IMR-90 (cell line): Measurements from ENCODE around the gene ZFP42. TPM values are rescaled to one million over a fixed set of nuclear protein-coding genes. Genes with fewer than 3 reads are reported as not detected.

ENCODE experiments used
- ATAC-seq: fragments of 200-7000 bp; cut with Tn5 transposase; 2 replicates; pipeline ENCODE4 v1.9.1; 2020; ENCODE audit warnings: low read depth, mild to moderate bottlenecking, moderate library complexity
- BruUV-seq: library from RNA; stranded (reverse); fragments of 400-500 nt; replicated peaks from 2 replicates; lab custom pipeline; 2021; lab: Mats Ljungman, UMichigan
- CTCF ChIA-PET: fragments of 300-600 bp; formaldehyde crosslinking; extraction: SDS; loops from one replicate; lab custom pipeline; 2021; ENCODE audit warnings: antibody characterized with exemption; lab: Yijun Ruan, JAX
- POLR2A ChIA-PET: fragments of 300-600 bp; sonication (Branson Sonifier 250); formaldehyde crosslinking; loops from one replicate; lab custom pipeline; 2022; ENCODE audit warnings: antibody characterized with exemption; ENCODE audit not compliant: unreplicated experiment; lab: Charles Lee
- DNase-seq: peaks from one replicate; pipeline ENCODE4 v3.0.0; 2013
- H2AFZ ChIP-seq: replicated peaks from 2 replicates; pipeline ENCODE3; 2013; ENCODE audit warnings: low read length, mild to moderate bottlenecking; ENCODE audit not compliant: poor library complexity
- H2AK5ac ChIP-seq: 2 replicates; pipeline ENCODE4 v1.6.1; 2013; ENCODE audit warnings: low read depth, low read length, inconsistent platforms
- H2AK9ac ChIP-seq: replicated peaks from 2 replicates; pipeline ENCODE3; 2013; ENCODE audit warnings: mild to moderate bottlenecking, low read depth, low read length, moderate library complexity; ENCODE audit not compliant: poor library complexity
- H2BK120ac ChIP-seq: 2 replicates; pipeline ENCODE4 v1.6.1; 2013; ENCODE audit warnings: low read depth, low read length, inconsistent platforms
- H2BK15ac ChIP-seq: 3 replicates; pipeline ENCODE4 v1.6.1; 2013; ENCODE audit warnings: low read depth, low read length, inconsistent platforms
- H2BK20ac ChIP-seq: 2 replicates; pipeline ENCODE4 v1.6.1; 2013; ENCODE audit warnings: low read depth, mild to moderate bottlenecking, inconsistent platforms, low read length, moderate library complexity
- H2BK5ac ChIP-seq: 2 replicates; pipeline ENCODE4 v1.6.1; 2013; ENCODE audit warnings: mild to moderate bottlenecking, low read depth, low read length, inconsistent platforms; ENCODE audit not compliant: poor library complexity, severe bottlenecking
- H3K14ac ChIP-seq: replicated peaks from 2 replicates; pipeline ENCODE4 v1.6.1; 2013; ENCODE audit warnings: low read depth, low read length, inconsistent platforms
- H3K18ac ChIP-seq: 2 replicates; pipeline ENCODE4 v1.6.1; 2013; ENCODE audit warnings: low read depth, low read length, control low read depth
- H3K23ac ChIP-seq: 2 replicates; pipeline ENCODE4 v1.6.1; 2013; ENCODE audit warnings: low read depth, low read length, inconsistent platforms
- H3K27ac ChIP-seq: 2 replicates; pipeline ENCODE4 v1.5.1; 2013; ENCODE audit warnings: mild to moderate bottlenecking, control low read depth, low read length; ENCODE audit not compliant: insufficient read depth
- H3K27me3 ChIP-seq: 2 replicates; pipeline ENCODE4 v1.6.1; 2013; ENCODE audit warnings: low read length; ENCODE audit not compliant: control insufficient read depth, insufficient read depth
- H3K36me3 ChIP-seq: 2 replicates; pipeline ENCODE4 v1.6.1; 2013; ENCODE audit warnings: low read length, mixed read lengths; ENCODE audit not compliant: control insufficient read depth, insufficient read depth
- H3K4ac ChIP-seq: 2 replicates; pipeline ENCODE4 v1.6.1; 2013; ENCODE audit warnings: low read depth, low read length, inconsistent platforms
- H3K4me1 ChIP-seq: 2 replicates; pipeline ENCODE4 v1.6.1; 2013; ENCODE audit warnings: low read length, mixed read lengths; ENCODE audit not compliant: control insufficient read depth, insufficient read depth
- H3K4me2 ChIP-seq: 2 replicates; pipeline ENCODE4 v1.6.1; 2013; ENCODE audit warnings: low read depth, mild to moderate bottlenecking, control low read depth, low read length, moderate library complexity
- H3K4me3 ChIP-seq: 2 replicates; pipeline ENCODE4 v1.5.1; 2013; ENCODE audit warnings: low read depth, mild to moderate bottlenecking, control low read depth, low read length, moderate library complexity; ENCODE audit not compliant: insufficient read depth
- H3K56ac ChIP-seq: 2 replicates; pipeline ENCODE4 v1.6.1; 2013; ENCODE audit warnings: low read length, inconsistent platforms; ENCODE audit not compliant: insufficient read depth; ENCODE audit errors: extremely low read depth
- H3K79me1 ChIP-seq, 2 experiments: 2 replicates each; pipeline ENCODE4 v1.6.1; 2013; ENCODE audit warnings: low read length in 2 of 2, inconsistent platforms in 1 of 2, low read depth in 1 of 2
- H3K9ac ChIP-seq: 2 replicates; pipeline ENCODE4 v1.6.1; 2013; ENCODE audit warnings: low read depth, low read length, control low read depth
- H3K9me1 ChIP-seq: 2 replicates; pipeline ENCODE4 v1.6.1; 2013; ENCODE audit warnings: low read length, inconsistent platforms; ENCODE audit not compliant: insufficient read depth
- H3K9me3 ChIP-seq: 2 replicates; pipeline ENCODE4 v1.6.1; 2013; ENCODE audit warnings: low read length; ENCODE audit not compliant: control insufficient read depth, insufficient read depth
- H4K20me1 ChIP-seq: 2 replicates; pipeline ENCODE4 v1.6.1; 2013; ENCODE audit warnings: low read length, inconsistent platforms; ENCODE audit not compliant: insufficient read depth
- H4K5ac ChIP-seq: 2 replicates; pipeline ENCODE4 v1.6.1; 2013; ENCODE audit warnings: mild to moderate bottlenecking, low read depth, low read length, control low read depth
- H4K8ac ChIP-seq, 2 experiments: 2 replicates each; pipeline ENCODE4 v1.6.1; 2013; ENCODE audit warnings: low read depth in 2 of 2, low read length in 2 of 2, control low read depth in 1 of 2, inconsistent platforms in 1 of 2
- H4K91ac ChIP-seq: 2 replicates; pipeline ENCODE4 v1.6.1; 2013; ENCODE audit warnings: low read depth, low read length, inconsistent platforms; ENCODE audit not compliant: insufficient read depth
- BHLHE40 ChIP-seq: fragments of 150-350 bp; IDR thresholded peaks from 2 replicates; pipeline ENCODE4 v1.6.1; 2016; ENCODE audit warnings: mild to moderate bottlenecking, low read depth, low read length
- CEBPB ChIP-seq: IDR thresholded peaks from 2 replicates; pipeline ENCODE4 v1.6.1; 2012; ENCODE audit warnings: low read depth, low read length, improper control_type of control experiment
- CHD1 ChIP-seq: IDR thresholded peaks from 2 replicates; pipeline ENCODE4 v1.6.1; 2012; ENCODE audit warnings: low read depth, low read length, improper control_type of control experiment
- MAFK ChIP-seq: IDR thresholded peaks from 2 replicates; pipeline ENCODE4 v1.6.1; 2012; ENCODE audit warnings: low read depth, low read length, improper control_type of control experiment
- MAZ ChIP-seq: IDR thresholded peaks from 2 replicates; pipeline ENCODE4 v1.6.1; 2012; ENCODE audit warnings: low read depth, mild to moderate bottlenecking, low read length, improper control_type of control experiment, moderate library complexity, borderline replicate concordance
- MXI1 ChIP-seq: IDR thresholded peaks from 2 replicates; pipeline ENCODE4 v1.6.1; 2012; ENCODE audit warnings: low read depth, mild to moderate bottlenecking, low read length, moderate library complexity, borderline replicate concordance
- RAD21 ChIP-seq: IDR thresholded peaks from 2 replicates; pipeline ENCODE4 v1.6.1; 2012; ENCODE audit warnings: low read length, improper control_type of control experiment
- RCOR1 ChIP-seq: IDR thresholded peaks from 2 replicates; pipeline ENCODE4 v1.6.1; 2012; ENCODE audit warnings: mild to moderate bottlenecking, low read length, improper control_type of control experiment; ENCODE audit not compliant: insufficient replicate concordance
- SMC3 ChIP-seq: fragments of 150-350 bp; IDR thresholded peaks from 2 replicates; pipeline ENCODE4 v1.6.1; 2016; ENCODE audit warnings: low read depth, mild to moderate bottlenecking, antibody characterized with exemption, low read length, moderate library complexity
- WGBS, 2 experiments: methylation state at CpG; one replicate each; pipeline versions ENCODE4 v1.1.5 to v1.1.7; 2013; ENCODE audit warnings: missing lambda C conversion rate in 2 of 2; ENCODE audit not compliant: insufficient read length in 1 of 2; ENCODE audit errors: extremely low coverage in 2 of 2; 5-methylcytosine and 5-hydroxymethylcytosine counted together
- dilution Hi-C: fragments of 300-500 bp; cut with HindIII; formaldehyde crosslinking; loops from one replicate; pipeline ENCODE4 v1.14.3; 2018; ENCODE audit warnings: low sequenced_read_pairs; ENCODE audit not compliant: unreplicated experiment
- in situ Hi-C: fragments of 300-500 bp; cut with MboI; formaldehyde crosslinking; loops from 3 replicates; pipeline ENCODE4 v1.14.3; 2019; ENCODE audit warnings: low sequenced_read_pairs, inconsistent platforms, mixed read lengths
- intact Hi-C: fragments of 100-400 bp; cut with micrococcal nuclease; formaldehyde crosslinking; loops from 2 replicates; pipeline ENCODE4 v1.10.0; 2022
- polyA plus RNA-seq, 3 experiments: library from polyadenylated mRNA; depleted of rRNA; stranded (reverse); fragments of >200 nt; gene quantifications; 2 replicates each; pipeline ENCODE4 v1.2.3, GENCODE V29; 2012; ENCODE audit warnings: low replicate concordance in 1 of 3
- total RNA-seq: library from RNA; depleted of rRNA; stranded (reverse); fragments of >200 nt; gene quantifications from 2 replicates; pipeline ENCODE4 v1.2.3, GENCODE V29; 2012
- TF ChIP-seq, protein P1 (sequence below): fragments of 150-350 bp; IDR thresholded peaks from 2 replicates; pipeline ENCODE4 v1.6.1; 2016; ENCODE audit warnings: low read depth, mild to moderate bottlenecking, low read length, moderate library complexity, borderline replicate concordance
- TF ChIP-seq, protein P2 (sequence below): fragments of 150-350 bp; IDR thresholded peaks from 2 replicates; pipeline ENCODE4 v1.6.1; 2017; ENCODE audit warnings: mild to moderate bottlenecking, antibody characterized with exemption, low read length, low read depth
- TF ChIP-seq, protein P3 (sequence below): conservative IDR thresholded peaks from 2 replicates; pipeline ENCODE4 v1.5.1; 2012; ENCODE audit warnings: mild to moderate bottlenecking, low read depth, low read length, improper control_type of control experiment

ZFP42 gene
- total and polyA plus RNA-seq, 2 of the 4 experiments (the other 2 are of a cell fraction), result not detected

DNA sequence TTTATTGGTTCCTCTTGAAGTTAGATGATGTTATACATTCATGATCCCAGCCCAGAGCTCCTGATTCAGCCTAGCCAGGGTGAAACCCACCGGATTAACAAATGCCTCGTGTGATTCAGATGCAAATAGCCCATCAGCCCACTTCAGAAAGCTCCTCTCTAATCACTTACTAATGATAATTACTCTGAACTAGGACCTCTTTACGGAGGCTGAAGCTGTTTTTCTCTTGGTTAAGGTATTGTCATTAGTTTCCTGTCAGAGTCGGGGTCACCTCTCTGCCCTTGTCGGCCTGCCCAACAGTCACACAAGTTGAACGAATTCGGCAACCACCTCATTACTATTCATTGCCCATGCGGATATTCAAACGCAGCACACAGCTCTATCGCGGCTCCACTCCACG is 36.6 kb downstream of the ZFP42 start:
- H3K56ac ChIP-seq, result no peak overlapping the region
- H3K36me3 ChIP-seq, result no peaks in the 10 kb centered on the region
- dilution Hi-C loops, result no loop called here
- no peaks in the 10 kb centered on the region for H3K4me1 ChIP-seq
- no peaks in the 10 kb centered on the region for H4K20me1 ChIP-seq
- no peaks in the 10 kb centered on the region for H3K9me3 ChIP-seq
- no peak overlapping the region for H2BK15ac ChIP-seq
- H2AK9ac ChIP-seq, result no peak overlapping the region
- no peak overlapping the region for H4K91ac ChIP-seq
- H3K14ac ChIP-seq, result no peak overlapping the region
- ChIA-PET POLR2A (no interaction called here), CTCF (no interaction called here)
- no peaks in the 10 kb centered on the region for H3K79me1 ChIP-seq
- H3K27ac ChIP-seq, result no peak overlapping the region
- intact Hi-C loops, result no loop called here
- no peak overlapping the region for H2AK5ac ChIP-seq
- H2BK120ac ChIP-seq, result no peak overlapping the region
- H3K27me3 ChIP-seq, result no peaks in the 10 kb centered on the region
- no peak overlapping the region for H2BK5ac ChIP-seq
- H3K9me1 ChIP-seq, result 0 out of 2 replicates have a peak, but pooled peaks cover 5% of the 10 kb centered on the region
- H4K8ac ChIP-seq, result no peak overlapping the region
- no peak overlapping the region for H4K5ac ChIP-seq
- no peak overlapping the region for H3K18ac ChIP-seq
- H3K4me3 ChIP-seq, result no peak overlapping the region
- BruUV-seq, result no TSS peak
- H2AFZ ChIP-seq, result no peak overlapping the region
- no peak overlapping the region for H3K4ac ChIP-seq
- TF ChIP-seq, protein P1, sequence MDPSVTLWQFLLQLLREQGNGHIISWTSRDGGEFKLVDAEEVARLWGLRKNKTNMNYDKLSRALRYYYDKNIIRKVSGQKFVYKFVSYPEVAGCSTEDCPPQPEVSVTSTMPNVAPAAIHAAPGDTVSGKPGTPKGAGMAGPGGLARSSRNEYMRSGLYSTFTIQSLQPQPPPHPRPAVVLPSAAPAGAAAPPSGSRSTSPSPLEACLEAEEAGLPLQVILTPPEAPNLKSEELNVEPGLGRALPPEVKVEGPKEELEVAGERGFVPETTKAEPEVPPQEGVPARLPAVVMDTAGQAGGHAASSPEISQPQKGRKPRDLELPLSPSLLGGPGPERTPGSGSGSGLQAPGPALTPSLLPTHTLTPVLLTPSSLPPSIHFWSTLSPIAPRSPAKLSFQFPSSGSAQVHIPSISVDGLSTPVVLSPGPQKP, result no peak
- no peak for TF ChIP-seq MXI1
- TF ChIP-seq MAZ, result no peak
- no peak for TF ChIP-seq RCOR1
- TF ChIP-seq, protein P2, sequence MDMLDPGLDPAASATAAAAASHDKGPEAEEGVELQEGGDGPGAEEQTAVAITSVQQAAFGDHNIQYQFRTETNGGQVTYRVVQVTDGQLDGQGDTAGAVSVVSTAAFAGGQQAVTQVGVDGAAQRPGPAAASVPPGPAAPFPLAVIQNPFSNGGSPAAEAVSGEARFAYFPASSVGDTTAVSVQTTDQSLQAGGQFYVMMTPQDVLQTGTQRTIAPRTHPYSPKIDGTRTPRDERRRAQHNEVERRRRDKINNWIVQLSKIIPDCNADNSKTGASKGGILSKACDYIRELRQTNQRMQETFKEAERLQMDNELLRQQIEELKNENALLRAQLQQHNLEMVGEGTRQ, result no peak
- no peak for TF ChIP-seq MAFK
- no peak for TF ChIP-seq CHD1
- no peak for TF ChIP-seq BHLHE40
- TF ChIP-seq, protein P3, sequence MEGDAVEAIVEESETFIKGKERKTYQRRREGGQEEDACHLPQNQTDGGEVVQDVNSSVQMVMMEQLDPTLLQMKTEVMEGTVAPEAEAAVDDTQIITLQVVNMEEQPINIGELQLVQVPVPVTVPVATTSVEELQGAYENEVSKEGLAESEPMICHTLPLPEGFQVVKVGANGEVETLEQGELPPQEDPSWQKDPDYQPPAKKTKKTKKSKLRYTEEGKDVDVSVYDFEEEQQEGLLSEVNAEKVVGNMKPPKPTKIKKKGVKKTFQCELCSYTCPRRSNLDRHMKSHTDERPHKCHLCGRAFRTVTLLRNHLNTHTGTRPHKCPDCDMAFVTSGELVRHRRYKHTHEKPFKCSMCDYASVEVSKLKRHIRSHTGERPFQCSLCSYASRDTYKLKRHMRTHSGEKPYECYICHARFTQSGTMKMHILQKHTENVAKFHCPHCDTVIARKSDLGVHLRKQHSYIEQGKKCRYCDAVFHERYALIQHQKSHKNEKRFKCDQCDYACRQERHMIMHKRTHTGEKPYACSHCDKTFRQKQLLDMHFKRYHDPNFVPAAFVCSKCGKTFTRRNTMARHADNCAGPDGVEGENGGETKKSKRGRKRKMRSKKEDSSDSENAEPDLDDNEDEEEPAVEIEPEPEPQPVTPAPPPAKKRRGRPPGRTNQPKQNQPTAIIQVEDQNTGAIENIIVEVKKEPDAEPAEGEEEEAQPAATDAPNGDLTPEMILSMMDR, result no peak
- no peak for TF ChIP-seq CEBPB
- TF ChIP-seq SMC3, result no peak
- no peak for TF ChIP-seq RAD21
- H3K23ac ChIP-seq, result no peak overlapping the region
- ATAC-seq (no peak), DNase-seq (no peak)
- H2BK20ac ChIP-seq, result no peak overlapping the region
- in situ Hi-C loops, result no loop called here
- H3K4me2 ChIP-seq, result no peak overlapping the region
- no CpG with 5 or more reads among the region's 12 CpGs for WGBS, 2 experiments
- H3K9ac ChIP-seq, result no peak overlapping the region
